GM19452 (cell line): ENCODE measurements around the gene TRAF5.
"Not testable (repeated sequence)": the region's sequence is repeated elsewhere in the genome, so short reads cannot be mapped to it uniquely, and the experiment has no call there.

Experiments used
- ATAC-seq: cut with Tn5 transposase; IDR thresholded peaks from one replicate; pipeline ENCODE4 v1.9.1; 2021; ENCODE audit not compliant: unreplicated experiment

Gene TRAF5

DNA sequence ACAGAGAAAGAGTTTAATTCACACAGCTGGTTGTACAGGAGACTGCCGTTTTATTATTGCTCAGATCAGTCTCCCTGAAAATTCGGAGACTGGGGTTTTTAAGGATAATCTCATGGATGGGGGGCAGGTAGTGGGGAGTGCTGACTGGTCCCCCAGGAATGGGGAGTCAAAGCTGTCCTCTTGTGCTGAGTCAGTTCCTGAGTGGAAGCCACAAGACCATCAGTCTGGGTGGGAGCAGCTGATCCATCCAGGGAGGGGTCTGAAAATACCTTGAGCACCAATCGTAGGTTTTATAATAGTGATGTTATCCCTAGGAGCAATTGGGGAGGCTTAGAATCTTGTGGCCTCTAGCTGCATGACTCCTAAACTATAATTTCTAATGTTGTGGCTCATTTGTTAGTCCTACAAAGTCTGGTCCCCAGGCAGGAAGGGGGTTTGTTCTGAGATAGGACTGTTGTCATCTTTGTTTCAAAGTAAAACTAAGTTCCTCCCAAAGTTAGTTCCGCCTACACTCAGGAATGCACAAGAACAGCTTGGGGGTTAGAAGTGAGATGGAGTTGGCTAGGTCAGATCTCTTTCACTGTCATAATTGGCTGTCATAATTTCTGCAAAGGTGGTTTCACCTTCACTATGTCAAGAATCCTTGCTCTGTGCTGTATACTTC lies 50.3 kb downstream of the TRAF5 start:
- ATAC-seq, result no peak

DNA sequence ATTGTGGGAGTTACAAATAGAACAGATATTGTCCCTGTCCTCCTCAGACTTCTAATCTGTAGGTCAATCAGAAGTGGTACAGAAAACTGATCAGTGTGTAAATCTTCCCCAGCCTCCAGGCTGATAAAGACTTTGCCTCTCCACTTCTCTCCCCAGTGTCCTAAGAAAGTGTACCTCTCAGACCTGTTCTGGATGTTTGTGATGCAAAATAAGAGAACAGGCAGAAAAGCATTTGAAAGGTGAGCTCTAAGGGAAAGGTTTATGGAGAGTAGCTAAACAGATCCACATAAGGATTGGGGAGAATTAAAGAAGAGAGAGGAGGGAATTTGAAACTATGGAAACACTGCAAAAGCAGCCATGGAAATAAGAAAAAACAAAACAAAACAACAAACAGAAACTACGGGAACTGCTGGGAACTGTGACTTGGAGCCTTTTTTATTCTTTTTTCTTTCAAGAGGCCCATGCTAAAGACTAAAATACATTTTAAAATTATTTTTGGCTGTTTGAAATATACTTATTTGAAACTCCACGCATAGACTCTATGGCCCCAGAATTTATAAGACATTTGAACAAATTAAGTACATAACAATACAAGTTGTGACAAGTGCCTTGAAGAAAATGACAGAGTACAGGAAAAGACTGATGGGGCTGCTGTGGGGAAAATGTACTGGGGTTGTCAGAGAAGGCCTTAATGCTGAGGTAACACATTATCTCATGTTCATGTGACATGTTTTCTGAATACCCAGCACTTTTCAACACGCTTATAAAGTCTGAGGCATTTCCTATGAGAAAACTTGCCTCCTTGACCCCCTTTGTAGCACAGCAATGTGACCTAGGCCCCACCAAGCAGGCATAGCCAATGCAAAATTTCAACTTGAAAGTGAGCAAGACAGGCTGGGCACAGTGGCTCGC lies 51.2 kb downstream of the TRAF5 start:
- ATAC-seq, result no peak

DNA sequence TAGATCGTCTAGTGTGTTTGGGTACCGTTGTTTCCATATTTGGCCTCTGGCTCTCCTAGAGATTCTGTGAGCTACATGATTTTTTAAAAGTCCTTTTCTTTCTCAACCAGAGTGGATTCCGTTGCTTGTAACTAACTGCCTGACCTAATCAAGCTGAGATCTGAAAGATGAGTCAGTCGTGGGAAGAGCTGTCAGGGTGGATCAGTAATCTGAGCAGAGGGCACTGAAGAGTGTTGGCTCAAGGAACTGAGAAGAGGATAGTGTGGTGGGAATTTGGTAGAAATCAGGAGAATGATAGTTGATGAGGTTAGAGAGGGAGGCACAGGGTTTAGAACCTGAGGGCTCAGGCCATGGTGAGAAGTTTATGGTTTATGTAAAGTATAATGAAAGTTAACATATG lies 52.2 kb downstream of the TRAF5 start:
- no peak for ATAC-seq

DNA sequence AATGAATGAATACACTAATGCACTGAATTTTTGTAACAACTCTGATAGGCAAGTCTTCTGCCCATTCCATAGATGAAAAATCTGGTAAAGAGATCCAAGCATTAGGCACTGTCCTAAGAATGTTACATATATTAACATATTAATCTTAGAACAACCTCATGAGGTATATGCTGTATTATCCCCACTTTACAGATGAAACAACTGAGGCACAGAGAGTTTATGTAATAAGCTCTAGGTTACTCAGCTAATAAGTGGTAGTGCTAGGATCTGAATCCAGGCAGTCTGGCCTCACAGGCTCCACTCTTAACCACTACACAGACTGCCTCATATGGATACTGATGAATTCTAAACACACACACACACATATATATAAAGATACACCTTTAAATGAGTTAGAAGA lies 52.8 kb downstream of the TRAF5 start:
- no peak for ATAC-seq

DNA sequence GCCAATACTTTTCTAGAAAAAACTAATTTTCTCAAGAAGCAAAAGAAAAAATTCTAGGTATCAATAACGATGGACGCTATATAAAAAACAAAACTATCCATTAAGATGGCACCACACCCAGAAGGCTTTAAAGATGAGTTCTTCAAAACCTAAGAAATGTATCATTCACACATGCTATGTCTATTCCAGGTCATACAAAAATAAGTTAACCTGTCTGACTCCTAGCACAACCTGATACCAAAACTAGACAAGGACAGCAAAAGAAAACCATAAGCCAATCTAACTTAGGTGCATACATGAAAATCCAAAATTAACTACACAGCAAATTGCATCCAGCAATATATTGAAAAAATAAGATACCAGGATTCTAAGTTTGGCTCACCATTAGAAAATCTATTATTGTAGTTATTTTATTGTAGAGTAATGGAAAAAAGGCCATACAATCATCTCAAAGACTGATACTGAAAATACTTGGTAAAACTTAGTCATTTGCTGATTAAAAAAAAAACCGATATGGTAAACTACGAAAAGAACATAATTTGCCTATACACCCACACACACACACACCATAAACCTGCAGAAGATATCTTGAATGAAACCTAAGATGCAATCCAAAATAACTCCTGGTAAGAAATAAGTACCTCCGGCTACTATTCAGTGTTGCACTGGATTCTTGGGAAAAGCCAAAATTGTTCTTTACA lies 55.0 kb downstream of the TRAF5 start:
- ATAC-seq, result no peak

DNA sequence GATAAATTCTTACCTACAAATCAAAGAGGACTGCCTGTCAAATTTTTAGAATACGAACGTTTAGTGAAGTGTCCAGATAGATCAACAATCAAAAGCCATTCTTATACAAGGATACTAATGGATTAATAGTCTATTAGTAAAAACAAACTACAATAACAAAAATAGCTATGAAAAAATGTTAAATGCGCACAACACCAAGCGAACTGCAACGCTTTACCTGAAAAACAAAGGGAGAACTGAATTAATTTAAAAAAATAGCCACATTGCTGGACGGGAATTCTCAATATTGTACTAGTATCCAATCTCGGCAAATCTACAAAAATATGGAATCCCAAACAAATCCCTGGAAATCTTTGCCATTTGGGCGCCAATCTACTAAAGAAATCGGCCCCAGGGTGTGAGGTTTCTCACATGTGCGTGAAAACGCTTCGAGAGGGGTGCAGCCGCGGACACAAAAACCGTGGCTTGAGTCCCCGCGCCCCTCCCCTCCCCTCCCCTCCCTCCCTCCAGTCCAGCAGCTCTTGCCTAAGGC lies 55.6 kb downstream of the TRAF5 start:
- ATAC-seq, result no peak

DNA sequence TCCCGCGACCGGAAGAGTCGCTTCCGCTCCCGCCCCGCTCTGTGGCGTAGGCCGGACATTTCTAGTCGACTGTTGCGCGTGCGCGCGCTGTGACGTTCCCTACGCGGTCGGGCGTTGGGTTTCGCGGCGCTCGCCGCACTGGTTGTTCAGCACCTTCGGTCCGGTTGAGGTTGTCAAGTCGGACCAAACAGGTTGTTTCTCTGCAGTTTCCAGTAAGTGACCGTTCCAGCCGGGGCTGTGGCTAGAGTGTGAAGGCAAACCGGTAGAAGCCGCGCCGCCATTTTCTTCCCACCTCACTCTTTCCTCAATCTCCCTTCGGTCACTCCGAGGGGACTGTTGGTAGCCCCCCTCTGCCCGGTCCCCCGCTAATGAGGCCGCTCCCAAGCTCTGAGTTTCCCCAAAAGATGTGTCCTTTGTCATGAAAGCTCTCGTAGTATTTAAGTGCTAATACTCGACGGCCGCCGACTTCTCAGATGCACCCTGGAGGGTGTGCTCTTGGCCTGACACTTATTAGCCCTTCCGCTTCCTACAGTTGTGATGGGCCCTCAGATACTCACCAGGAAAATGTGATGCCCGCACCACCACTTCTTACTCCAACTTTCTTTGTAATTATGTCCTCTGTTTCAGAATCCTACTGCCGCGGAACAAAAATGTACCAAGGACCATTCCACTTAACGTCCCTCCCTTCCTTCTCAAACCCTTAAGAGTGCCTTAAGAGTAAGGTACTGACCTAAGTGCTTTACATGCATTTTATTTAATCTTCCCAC lies 56.3 kb downstream of the TRAF5 start:
- ATAC-seq, result peak; percentile 96

DNA sequence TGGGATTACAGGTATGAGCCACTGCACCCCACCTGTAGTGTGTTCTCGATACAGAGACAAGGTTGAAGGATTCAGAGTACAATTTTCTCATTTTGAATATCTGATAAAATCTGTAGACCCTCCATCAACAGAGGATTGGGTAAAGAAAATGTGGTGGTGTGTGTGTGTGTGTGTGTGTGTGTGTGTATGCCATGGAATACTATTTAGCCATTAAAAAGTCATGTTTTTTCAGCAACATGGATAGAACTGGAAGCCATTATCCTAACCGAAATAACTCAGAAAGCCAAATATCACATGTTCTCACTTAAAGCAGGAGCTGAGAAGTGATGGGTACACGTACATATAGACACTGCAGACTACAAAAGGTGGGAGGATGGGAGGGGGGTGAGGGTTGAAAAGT lies 57.9 kb downstream of the TRAF5 start:
- no peak for ATAC-seq

DNA sequence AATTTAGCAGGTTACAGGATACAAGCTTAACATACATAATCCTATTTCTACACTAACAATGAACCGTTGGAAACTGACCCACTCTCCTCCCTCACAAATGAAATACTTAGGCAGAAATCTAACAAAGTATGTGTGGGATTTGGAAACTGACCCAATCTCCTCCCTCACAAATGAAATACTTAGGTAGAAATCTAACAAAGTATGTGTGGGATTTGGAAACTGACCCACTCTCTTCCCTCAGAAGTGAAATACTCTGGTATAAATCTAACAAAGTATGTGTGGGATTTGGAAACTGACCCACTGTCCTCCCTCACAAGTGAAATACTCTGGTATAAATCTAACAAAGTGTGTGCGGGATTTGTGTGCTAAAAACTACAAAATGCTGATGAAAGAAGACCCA lies 60.3 kb downstream of the TRAF5 start:
- no peak for ATAC-seq

DNA sequence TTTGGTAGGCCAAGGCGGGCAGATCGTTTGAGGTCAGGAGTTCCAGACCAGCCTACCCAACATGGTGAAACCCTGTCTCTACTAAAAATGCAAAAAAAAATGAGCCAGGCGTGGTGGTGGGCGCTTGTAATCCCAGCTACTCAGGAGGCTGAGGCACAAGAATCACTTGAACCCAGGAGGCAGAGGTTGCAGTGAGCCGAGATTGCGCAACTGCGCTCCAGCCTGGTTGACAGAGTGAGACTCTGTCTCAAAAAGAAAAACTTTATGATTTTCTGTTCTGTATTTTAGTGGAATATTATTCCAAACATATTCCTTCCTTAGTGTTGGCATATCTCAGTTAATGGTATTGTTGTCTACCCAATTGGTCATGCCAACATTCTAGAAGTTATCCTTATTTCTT lies 64.2 kb downstream of the TRAF5 start:
- ATAC-seq, result not testable (repeated sequence)

DNA sequence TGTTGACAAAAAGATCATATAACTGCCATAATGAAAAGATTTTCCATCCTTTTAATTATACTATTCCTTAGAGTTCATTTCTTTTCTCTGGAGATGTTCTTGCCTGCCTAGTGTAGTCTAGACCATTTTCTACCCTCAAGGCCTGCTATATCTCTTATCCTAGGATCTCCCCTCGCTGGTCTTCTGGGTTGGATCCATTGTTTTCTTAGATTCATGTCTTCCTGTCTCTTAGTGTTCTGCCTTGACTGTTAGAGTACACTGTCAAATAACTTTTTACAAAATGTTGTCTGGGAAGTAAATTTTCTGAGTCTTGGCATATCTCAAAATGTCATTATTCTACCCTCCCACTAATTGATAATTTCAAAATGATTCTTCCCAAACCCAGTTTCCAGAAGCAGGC lies 66.6 kb downstream of the TRAF5 start:
- ATAC-seq, result no peak

DNA sequence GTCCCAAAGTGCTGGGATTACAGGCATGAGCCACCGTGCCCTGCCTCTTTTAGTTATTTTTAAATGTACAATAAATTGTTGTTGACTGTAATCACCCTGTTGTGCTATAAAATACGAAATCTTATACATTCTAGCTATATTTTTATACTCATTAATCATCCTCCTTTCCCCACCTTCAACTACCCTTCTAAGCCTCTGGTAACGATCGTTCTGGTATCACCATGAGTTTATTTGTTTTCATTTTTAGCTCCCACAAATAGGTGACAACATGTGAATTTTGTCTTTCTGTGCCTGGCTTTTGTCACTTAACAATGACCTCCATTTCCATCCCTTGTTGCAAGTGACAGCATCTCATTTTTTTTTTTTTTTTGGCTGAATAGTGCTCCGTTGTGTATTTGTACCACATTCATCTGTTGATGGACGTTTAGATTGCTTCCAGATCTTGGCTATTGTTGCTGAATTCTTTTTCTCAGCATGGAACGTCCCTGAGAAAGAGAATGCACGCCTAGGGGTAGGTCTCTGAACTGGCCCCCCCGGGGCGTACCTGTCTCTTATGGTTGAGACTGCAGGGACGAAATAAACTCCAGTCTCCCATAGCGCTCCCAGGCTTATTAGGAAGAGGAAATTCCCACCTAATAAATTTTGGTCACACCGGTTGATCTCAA lies 71.8 kb downstream of the TRAF5 start:
- ATAC-seq, result not testable (repeated sequence)

DNA sequence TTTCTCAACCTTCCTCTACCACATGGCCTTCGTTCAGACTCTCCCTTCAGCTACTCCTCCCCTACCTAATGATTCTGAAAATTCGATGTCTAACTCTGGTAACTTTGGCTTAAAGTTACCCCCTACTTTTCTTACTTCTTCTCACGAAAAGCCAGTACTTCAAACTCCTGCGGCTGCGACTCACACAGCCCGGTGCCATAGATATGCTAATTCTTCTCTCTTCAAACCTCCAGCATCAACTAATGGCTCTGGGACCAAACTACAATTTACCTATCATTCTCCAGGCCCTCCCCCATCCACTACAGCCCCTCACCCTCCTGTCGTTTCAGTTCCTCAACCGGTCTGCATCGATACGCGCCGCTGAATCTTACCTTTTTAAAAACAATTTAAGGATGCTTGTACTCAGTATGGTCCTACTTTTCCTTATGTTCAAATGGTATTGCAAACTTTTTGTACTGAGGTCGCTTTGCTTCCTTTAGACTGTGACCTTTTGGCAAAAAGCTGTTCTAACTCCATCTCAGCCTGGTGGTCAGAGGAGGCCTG lies 73.3 kb downstream of the TRAF5 start:
- not testable (repeated sequence) for ATAC-seq

DNA sequence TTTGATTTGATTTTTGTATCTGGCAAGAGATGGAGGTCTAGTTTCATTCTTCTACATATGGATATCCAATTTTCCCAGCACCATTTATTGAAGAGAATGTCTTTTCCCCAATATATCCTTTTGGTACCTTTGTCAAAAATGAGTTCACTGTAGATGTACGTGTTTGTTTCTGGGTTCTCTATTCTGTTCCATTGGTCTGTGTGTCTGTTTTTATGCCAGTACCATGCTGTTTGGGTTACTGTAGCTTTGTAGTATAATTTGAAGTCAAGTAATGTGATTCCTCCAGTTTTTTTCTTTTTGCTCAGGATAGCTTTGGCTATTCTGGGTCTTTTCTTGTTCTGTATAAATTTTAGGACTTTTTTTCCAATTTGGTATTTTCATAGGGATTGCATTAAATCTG lies 75.1 kb downstream of the TRAF5 start:
- ATAC-seq, result not testable (repeated sequence)

DNA sequence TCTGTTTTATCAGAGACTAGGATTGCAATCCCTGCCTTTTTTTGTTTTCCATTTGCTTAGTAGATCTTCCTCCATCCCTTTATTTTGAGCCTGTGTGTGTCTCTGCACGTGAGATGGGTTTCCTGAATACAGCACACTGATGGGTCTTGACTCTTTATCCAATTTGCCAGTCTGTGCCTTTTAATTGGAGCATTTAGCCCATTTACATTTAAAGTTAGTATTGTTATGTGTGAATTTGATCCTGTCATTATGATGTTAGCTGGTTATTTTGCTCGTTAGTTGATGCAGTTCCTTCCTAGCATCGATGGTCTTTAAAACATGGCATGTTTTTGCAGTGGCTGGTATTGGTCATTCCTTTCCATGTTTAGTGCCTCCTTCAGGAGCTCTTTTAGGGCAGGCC lies 79.5 kb downstream of the TRAF5 start:
- not testable (repeated sequence) for ATAC-seq

DNA sequence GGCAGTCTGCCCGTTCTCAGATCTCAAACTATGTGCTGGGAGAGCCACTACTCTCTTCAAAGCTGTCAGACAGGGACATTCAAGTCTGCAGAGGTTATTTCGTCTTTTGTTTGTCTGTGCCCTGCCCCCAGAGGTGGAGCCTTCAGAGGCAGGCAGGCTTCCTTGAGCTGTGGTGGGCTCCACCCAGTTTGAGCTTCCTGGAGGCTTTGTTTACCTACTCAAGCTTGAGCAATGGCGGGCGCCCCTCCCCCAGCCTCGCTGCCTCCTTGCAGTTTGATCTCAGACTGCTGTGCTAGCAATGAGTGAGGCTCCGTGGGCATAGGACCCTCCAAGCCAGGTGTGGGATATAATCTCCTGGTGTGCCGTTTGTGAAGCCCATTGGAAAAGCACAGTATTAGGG lies 81.1 kb downstream of the TRAF5 start:
- ATAC-seq, result not testable (repeated sequence)

DNA sequence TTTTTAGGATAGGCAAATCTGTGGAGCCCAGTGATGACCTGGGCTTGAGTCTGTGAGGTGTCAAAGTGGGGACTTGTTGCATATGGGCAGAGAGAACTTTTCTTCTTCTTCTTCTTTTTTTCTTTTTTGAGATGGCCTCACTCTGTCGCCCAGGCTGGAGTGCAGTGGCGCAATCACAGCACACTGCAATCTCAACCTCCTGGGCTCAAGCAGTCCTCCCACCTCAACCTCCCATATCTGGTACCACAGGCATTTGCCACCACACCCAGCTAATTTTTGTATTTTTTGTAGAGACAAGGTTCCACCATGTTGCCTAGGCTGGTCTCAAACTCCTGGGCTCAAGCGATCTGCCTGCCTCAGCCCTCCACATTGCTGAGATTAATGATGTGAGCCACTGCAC lies 85.0 kb downstream of the TRAF5 start:
- no peak for ATAC-seq

DNA sequence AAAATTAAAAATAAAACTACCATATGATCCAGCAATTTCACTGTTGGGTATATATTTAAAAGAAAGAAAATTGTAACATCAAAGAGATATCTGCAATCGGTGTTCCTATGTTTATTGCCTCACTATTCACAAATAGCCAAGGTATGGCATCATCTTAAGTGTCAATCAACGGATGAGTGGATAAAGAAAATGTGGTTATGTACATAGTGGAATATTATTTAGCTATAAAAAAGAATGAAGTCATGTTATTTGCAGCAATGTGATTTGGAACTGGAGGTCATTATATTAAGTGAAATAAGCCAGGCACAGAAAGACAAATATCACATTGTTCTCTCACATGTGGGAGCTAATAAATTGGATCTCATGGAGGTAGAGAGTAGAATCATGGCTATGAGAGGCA lies 89.1 kb downstream of the TRAF5 start:
- no peak for ATAC-seq

DNA sequence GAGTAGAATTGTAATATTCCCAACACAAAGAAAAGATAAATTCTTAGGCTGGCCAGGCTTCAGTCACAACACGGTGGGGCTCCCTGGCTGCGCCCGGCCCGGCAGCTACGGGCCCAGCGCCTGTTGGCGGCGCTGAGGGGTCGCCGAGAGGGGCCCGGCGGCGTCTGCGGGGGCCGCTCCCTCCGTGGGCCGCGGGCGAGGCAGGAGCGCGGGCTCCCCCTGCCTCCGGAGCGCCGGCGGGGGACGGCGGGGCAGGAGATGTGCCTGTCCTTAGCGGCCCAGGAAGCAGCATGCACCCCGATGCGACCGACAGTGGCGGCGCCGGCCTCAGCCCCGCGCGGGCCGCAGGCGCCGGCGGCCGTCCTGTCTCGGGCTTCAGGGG lies 89.6 kb downstream of the TRAF5 start:
- peak; percentile 59 for ATAC-seq
